ENCODE data around the gene COL1A1.

The COL1A1 gene

GRCh38 chr17:50217591-50217990, 16.2 kb upstream of the COL1A1 start:
- in situ Hi-C loops (cut with HindIII; ENCODE audit: low sequenced_read_pairs), result no loop called here
- H3K4me3 ChIP-seq (ENCODE audit: low read depth, low read length), result no peak overlapping the region
- no peak for DNase-seq (ENCODE audit: low read depth)
- TF ChIP-seq CTCF (IDR thresholded peaks at IDR 0.05; ENCODE audit: low read depth, low read length, missing control alignments), result no peak

GRCh38 chr17:50214976-50215760, 13.7 kb upstream of the COL1A1 start:
- no peak for DNase-seq (ENCODE audit: low read depth)
- H3K4me3 ChIP-seq (ENCODE audit: low read depth, low read length), result no peak overlapping the region
- in situ Hi-C loops (cut with HindIII; ENCODE audit: low sequenced_read_pairs), result no loop called here
- TF ChIP-seq CTCF (IDR thresholded peaks at IDR 0.05; ENCODE audit: low read depth, low read length, missing control alignments), result no peak

GRCh38 chr17:50213026-50214022, 11.9 kb upstream of the COL1A1 start:
- no peak for DNase-seq (ENCODE audit: low read depth)

GRCh38 chr17:50212121-50212843, 10.9 kb upstream of the COL1A1 start:
- H3K4me3 ChIP-seq (ENCODE audit: low read depth, low read length), result no peak overlapping the region
- in situ Hi-C loops (cut with HindIII; ENCODE audit: low sequenced_read_pairs), result no loop called here
- TF ChIP-seq CTCF (IDR thresholded peaks at IDR 0.05; ENCODE audit: low read depth, low read length, missing control alignments), result no peak
- no peak for DNase-seq (ENCODE audit: low read depth)

More at GRCh38 chr17:50213026-50214022, 11.9 kb upstream of the COL1A1 start:
- no peak for TF ChIP-seq CTCF (IDR thresholded peaks at IDR 0.05; ENCODE audit: low read depth, low read length, missing control alignments)
- in situ Hi-C loops (cut with HindIII; ENCODE audit: low sequenced_read_pairs), result no loop called here
- no peak overlapping the region for H3K4me3 ChIP-seq (ENCODE audit: low read depth, low read length)

- no peak for TF ChIP-seq CTCF (IDR thresholded peaks at IDR 0.05; ENCODE audit: low read depth, low read length, missing control alignments)
- DNase-seq (ENCODE audit: low read depth), result no peak
- no peak overlapping the region for H3K4me3 ChIP-seq (ENCODE audit: low read depth, low read length)
- in situ Hi-C loops (cut with HindIII; ENCODE audit: low sequenced_read_pairs), result no loop called here
Measured at GRCh38 chr17:50211249-50212120, 10.1 kb upstream of the COL1A1 start.
